NCI-H748 (cell line): ENCODE results near the gene DRD2.

ENCODE experiments used
- DNase-seq: peaks from one replicate; lab custom pipeline; 2025; ENCODE audit not compliant: unreplicated experiment; lab: John Stamatoyannopoulos, UW

The DRD2 gene

DNA sequence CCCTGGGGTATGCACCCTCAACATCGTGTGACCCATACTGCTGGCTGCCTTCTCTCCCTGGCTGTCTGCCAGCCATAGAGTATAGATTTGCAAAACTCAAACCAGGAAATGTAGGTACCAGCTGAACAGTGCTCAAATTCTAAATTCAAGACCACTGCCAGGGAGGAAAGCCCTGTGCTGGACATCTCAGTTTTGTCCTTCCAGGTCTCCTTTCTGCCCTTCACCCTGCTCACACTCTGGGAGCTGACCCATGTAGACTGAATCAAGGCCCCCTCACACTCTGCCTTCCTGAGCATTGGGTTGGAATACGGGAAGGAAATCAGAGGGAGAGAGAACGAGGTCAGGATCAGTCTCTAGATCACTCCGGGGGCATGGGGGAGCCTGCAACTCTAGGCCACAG is 12.4 kb upstream of the DRD2 start:
- DNase-seq = no peak

DNA sequence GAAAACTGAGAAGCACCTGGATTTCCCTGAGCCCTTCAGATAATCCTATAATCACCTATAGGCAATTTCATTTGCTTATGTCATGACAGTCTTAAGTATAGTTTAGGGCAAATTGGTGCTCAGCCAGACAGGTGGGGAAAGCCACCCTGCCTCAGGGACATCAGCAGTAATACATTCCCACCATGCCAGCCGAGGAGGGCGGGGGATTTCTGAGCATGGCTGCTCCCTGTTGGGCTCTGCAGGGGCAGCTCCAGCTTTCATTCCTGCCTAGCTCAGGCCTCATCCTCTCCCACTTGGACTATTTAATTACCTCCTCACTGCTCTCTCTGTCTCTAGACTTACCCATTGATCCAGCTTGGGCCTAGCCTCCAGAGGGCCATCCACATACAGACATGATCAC is 9.0 kb upstream of the DRD2 start:
- DNase-seq = no peak

DNA sequence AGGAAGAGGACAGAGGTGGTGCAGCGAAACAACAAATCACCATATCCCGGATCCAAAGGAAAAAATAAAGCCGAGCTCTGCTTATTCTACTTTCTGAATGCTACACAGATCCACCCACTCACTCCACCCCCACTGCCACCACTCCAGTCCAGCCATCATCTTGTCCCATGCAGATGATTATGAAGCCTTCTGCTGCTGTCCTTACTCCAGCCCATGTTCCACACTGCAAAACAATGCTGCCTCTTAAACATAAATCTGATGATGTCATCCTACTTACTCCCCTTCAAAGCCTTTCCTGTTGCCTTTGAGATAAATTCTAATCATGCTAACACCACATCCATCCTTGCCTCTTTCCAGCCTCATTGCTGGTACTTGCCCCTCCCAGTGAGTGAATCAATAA is 6.5 kb upstream of the DRD2 start:
- no peak for DNase-seq

DNA sequence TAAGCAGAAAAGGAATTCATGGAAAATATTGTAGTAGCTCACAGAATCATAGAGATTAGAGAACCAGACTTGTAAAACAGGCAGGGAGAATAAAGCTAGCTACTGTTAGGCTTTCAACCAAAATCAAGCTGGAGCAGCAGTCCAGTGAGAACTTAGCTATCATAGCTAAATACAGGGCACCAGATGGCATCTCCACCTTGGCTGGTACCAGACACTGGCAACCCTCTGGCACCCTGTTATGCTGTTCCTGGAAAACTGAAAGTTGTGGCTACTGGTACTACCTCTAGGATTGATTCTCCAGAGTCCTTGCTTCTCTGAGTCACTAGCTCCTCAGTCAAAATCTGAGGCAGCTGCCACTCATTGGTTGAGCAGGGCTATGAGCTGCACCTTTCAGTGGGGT is 6.0 kb upstream of the DRD2 start:
- no peak for DNase-seq

DNA sequence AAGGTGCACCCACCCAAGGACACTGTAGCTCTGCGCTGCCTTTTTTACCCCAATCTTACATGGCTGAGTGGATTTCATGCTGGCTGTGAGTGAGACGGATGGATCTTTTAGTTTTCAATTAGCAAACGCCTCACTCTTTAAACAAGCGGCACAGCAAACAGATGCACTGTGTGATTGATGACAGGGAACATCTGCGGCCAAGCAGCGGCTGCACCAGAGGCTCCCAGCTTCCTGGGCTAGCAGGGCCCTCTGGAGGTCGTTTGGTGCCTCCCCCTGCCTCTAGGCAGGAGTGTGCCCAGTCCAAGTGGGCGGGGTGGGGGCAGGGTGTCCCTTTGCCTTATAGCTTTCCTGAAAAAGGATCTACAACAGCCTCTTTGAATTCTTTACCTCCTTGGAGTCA is 2.1 kb upstream of the DRD2 start:
- peak; percentile 62 for DNase-seq

DNA sequence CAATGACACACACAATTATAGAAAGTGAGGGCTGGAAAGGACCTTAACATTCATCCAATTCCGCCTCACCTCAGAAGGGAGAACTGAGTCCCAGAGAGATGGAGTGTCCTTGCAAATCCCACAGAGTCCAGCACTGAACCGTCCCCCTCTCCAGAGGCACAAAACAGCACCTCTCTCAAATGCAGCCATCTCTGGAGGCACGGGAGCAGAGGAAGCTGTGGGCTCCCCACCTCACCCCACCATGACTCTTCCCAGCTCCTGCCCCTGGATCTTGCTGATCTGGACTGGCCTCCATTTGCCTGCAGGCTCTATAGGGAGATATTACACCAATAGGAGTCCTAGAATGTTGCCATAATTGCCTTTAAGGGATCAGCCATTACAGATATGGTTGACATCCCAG is 1.4 kb upstream of the DRD2 start:
- DNase-seq = no peak

DNA sequence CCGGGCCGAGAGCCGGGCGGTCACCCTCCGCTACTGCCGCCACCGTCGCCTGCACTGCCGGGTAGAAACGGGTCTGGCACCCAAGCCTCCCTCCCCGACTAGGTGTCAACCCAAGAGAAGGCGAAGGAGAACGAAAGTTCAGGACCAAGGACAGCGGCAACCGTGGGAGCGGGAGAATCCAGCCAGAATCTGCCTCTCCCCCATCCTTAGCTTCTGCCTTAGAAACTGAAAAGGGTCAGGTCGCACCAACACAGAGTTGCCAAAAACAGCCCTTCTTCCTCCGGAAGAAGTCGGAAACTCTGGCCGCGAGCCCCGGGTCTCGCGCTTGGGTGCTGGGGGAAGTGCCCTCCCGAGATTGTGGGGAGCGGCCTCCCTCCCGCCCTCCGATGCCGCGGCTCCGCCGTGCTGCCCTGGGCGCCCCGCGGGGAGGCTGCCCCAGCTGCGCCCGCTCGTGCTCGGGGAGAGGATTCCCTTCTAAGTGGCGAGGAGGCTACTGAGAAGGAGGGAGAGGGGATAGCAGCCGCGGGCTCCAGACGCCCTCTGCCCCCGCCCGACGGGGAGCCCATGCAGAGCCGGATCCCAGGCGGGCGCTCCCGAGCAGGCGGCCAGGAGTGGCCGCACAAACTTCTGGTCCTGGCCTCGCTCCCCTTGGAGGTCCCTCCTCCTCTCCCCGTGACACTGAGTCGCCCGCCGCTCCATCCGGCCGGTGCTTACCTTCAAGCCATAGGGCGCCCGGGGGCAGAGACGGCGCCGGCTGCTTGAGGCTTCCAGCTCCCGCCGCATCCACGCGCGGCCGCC is 637 bp downstream of the DRD2 start:
- DNase-seq = peak; percentile 46

DNA sequence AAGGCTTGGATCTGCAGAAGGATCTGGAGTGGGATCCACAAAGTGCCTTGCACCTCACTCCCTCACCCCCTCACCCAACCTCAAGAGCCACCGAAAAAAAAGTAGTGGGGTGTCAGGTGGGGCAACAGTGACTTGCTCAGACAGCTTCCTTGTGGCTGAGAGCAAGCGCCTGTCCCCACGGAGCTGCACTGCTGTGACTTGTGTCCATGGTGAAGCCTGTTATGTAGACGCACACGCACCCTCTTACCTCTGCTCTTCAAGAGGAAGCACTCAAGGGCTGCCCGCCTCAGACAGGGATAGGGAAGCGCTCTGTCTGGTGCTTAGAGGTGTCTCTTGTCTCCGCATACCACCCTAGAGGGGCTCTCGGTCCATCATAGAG is 1.2 kb downstream of the DRD2 start:
- DNase-seq = peak; percentile 71

DNA sequence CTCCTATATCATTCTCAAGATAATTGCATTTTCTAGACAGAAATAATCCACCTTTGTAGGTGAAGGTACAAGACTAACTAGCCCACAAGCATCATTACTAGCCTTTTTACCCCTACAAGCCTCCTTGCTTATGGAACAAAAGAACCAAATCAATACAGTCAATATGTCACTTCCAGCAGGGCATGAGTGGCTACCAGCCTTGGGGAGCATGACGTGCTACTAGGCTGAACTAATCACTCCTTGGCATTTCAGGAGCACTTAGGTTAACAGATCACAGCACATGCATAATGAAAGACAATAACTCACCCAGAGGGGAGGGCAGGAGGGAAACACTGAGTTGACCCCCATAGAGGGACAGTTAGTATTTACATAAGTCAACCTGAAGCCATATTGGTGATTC is 2.7 kb downstream of the DRD2 start:
- DNase-seq = no peak

DNA sequence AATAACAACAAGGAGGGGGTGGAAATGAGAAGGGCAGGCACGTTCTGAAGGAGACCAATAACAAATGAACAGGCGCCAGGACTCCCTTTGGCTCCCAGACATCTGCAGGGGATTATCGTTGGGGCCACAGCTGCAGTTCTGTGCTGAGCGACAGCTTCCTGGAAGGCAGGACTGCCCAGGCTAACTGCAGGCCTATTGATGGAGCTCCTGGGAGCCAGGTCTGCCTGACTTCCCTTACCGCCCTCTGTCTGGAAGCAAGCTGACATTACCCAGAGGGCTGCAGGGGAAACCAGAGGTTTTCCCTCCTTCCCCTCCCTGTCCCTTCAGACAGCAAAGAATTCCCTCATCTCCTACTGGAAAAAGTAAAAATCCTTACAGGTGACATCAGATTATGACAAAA is 5.0 kb downstream of the DRD2 start:
- no peak for DNase-seq

DNA sequence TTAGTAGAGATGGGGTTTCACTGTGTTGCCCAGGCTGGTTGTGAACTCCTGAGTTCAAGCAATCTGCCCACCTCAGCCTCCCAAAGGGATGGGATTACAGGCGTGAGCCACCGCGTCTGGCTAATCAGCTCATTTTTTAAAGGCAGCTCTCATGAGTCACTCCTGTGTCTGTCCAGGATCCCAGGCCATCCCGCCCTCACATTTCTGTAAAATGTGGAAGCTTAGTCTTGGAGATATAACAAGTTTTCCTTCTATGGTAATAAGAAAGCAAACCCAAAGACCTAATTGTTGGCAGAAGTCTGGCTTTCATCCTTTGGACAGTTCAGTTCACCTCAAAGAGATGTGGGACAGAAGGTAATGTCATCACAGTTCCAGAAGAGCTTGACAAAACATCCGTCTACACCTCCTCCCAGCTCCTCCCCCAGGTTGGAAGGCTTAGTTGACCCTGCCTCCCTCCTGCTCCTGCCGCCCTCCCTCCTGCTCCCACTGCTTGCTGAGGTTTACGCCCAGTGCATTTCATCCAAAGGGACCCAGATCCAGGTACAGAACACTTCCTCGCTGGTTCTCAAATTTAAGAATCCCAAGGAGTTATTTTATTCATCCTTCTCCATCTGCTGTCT is 6.4 kb downstream of the DRD2 start:
- DNase-seq = no peak

DNA sequence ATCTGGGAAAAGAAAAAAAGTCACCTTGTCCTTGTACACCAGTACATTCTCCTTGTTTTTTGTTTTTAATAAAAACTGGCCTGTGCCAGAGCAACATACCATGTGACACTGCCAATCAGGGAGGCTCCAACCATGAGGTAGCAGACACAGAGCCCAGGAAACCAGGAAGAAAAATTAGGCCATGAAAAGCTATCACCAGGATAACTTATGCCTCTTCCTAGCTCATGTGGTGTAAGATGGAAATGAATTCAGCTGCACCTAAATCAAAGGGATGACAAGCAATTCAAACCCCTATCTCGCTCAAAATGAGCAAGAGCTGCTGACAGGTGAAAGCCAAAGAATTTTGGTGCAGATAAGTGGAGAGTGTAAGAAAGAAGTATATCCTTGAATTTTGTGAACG is 7.7 kb downstream of the DRD2 start:
- DNase-seq = no peak

DNA sequence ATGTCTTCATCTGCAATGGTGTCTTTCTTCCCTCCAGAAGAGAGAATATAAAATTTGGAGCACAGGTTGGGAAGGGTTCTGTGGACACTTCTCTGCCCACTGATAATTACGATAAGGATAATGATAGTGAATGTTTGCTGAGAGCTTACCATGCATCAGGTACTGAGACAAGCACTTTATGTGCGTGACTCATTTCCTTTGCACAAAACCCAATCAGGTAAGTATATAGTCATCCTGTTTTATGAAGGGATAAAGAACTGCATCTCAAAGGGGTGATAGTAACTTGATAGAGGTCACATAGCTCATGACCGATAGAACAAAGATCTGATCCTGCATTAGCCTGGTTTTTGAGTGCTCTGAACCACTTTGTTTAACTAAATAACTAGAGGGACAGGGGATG is 9.4 kb downstream of the DRD2 start:
- no peak for DNase-seq

DNA sequence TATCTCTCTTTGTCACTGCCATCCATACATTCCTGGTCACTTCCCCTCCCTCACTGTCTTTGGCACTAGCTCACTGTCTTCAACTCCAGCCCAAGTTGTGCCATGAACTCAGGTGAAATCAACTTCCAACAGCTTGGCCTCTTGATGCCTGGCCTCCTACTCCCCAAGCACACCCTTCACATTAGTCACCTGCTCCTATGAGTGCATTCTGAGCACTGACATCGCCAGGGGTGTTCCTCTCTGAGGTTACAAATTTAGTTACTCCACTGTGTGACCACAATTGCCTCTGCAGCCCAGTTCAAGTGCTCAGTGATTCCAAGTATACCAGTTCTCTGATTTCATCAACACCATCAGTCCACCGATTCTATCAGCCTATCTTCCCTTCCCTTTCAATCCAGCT is 10.8 kb downstream of the DRD2 start:
- DNase-seq = no peak

DNA sequence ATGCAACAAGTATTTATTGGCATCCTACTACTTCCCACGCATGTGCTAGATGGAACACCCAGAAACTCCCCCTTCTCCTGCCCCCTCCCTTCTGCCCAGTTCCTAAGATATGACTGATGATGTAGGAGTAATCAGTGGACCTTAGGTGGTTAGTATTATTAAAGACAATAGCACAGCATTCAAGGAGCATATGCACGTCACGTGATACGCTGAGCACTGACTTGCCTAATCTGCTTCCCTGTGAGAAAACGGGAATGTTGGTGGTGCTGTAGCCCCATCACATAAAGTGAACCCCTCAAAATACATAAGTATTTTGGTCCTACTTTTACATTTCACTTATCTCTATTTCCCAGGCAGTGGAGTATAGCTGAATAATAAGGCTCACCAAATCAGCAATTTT is 12.4 kb downstream of the DRD2 start:
- DNase-seq = no peak

DNA sequence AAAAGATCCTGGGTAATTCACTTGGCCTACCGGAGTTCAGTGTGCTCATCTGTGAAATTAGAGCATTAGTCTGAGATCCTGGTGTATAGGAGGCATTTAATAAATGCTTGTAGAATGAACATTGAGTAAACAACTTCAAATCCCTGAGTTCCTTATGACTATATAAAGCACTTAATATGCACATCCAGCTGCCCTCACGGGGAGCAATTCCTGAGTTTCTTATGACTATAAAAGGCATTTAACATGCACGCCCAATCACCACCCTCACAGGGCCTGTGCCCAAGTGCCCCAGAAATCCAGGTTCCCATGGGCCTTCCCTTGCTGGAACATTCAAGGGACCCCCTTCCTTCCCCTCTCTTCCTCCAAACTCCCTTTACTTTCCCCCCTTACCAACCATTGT is 13.6 kb downstream of the DRD2 start:
- DNase-seq = no peak

DNA sequence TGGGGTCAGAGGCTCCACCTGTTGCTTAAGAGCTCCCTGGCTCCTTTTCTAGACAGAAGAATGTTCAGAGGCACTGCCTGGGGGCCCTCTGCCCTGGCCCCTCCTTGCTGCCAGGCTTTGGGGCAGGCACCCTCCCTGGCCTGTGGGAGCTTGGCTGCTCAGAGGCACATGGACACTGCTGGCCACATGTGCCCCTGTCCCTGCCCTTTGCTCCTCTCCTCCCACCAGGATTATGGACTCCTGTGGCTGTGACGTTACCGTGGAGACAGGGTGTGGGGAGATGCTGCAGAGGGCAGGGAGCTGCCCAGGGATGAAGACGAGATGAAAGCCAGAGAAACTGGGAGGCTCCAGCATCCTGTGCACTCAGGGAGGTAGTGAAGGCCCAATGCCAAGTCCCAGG is 14.7 kb downstream of the DRD2 start:
- DNase-seq = no peak

DNA sequence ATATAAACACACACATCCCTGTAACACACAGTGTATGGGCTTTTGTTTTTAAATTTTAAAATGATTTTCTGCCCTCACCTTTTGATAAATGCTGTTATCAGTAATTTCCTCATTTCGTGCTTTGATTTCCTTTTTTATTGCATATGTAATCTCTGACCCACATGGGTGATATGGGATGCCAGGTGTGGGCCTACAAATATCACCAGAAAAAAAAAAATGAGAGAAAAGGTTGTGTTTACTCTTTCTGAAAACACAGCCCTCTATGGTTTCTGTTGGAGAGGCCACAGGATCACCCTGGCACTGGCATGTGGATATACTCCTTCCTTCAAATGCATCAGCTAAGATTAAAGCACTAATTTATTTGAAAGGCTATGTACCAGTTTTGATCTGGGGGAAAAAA is 17.0 kb downstream of the DRD2 start:
- DNase-seq = no peak

DNA sequence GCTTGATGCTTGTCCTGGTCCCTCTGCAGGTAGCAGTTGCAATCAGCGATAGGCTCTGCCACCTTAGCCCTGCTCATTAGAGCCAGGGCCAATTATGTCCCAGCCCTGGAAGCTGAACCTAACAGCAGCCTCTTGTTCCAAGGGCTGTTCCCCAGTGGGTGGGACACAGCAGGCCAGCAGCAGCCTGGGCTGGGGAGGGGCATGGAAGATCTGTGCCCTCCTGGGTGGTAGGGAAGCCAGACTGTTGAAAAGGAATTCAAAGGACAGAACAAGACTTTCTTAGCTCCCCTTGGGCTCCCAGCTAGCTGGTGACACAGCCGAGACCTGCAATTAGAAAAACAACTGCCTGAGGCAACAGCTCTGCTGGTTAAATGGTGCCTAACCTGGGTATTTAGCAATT is 17.4 kb downstream of the DRD2 start:
- peak; percentile 22 for DNase-seq

DNA sequence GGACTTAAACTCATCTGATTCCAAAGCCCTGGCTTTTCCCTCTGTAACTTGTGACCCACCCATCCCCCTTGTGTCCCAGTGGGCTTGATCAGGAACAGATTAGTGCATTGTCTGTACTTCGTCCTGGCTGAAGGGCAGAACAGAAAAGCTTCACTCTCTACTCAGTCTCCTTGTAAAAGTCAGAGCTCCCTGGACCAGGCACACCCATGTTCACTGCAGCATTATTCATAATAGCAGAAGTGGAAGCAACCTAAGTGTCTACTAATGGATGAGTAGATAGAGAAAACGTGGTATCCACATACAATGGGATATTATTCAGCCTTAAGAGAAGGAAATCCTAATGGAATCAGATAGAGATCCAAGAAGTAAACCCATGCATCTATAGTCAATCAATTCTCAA is 20.7 kb downstream of the DRD2 start:
- DNase-seq = no peak

DNA sequence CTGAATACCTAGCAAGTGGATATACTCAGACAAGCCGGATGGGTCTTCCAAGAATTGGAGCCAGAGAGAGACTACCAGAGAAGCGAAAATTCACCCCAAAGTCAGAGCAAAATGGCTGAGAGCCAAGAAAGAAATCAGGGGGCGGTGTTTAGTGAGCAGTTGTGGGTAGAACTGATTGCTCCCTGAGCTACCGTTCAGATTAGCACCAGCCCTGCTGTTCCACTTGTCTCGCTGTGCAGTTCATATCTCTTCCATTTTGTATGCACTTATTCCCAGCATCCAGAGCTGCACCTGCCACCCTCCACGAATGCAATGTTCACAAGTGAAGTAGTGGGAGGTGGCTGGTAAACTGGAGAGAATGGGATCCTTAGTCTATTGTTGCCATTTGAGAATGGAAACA is 25.5 kb downstream of the DRD2 start:
- no peak for DNase-seq

DNA sequence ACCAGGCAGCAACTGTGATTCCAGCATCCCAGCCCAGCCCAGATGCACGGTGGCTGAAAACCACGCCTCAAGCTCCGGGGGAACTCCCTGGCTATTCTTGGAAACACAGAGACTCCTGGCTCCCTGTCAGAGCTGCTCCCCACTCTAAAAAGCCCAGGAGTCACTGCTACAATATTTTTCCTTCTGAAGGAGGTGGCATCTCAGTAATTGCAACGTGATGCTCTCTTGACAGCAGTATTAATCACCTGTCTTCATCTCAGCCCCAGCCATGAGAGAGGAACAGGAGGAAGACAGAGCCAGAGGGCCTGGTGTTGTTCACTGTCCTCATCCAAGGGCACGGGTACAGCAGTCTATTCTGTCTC is 26.9 kb downstream of the DRD2 start:
- DNase-seq = no peak

DNA sequence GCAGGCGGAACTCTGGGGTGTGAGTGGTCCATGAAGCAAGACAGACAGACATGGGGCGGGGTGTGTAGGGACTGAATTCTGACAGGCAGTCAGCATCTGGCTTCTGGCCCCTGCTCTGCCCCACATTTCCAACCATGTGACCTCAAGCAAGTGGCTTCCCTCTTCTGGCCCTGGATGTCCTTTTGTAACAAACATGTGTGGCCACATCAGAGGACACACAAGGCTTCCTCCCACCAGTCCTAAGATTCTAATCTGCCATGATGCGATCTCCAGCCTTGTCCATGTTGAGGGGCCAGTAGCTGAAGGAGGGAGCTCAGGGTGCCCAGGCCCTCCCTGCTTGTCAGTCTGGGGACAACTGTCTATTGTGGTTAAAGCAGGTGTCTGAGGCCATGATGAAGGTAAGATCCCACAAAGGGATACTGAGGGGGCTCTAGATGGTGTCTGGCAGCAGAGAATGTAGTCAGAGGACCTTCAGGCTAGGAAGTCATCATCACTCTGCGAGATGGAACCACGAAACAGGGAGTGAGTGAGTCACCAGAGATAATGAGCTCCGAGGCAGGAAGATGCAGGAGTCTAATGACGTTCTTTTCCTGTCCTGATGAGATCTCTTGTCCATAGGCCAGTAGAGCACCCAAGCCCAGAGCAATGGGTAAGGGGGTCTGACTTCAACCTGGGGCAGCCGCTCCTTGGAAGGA is 27.4 kb downstream of the DRD2 start:
- no peak for DNase-seq
